KOPT-K1 (cell line): Measurements from ENCODE around the gene RNU1-4.
"Not testable (repeated sequence)": the region's sequence is repeated elsewhere in the genome, so short reads cannot be mapped to it uniquely, and the experiment has no call there.

Experiments used
- H3K27ac ChIP-seq: fragments of 200-600 bp; sonication (generic); 2 replicates; pipeline ENCODE4 v1.5.1; 2016; ENCODE audit warnings: antibody characterized with exemption, mild to moderate bottlenecking, low read depth, low read length; ENCODE audit not compliant: poor library complexity, severe bottlenecking
- H3K36me3 ChIP-seq: fragments of 200-600 bp; sonication (generic); 2 replicates; pipeline ENCODE4 v1.5.1; 2017; ENCODE audit warnings: antibody characterized with exemption, mild to moderate bottlenecking, low read length, moderate library complexity; ENCODE audit not compliant: insufficient read depth
- H3K9me3 ChIP-seq: fragments of 200-600 bp; sonication (generic); 2 replicates; pipeline ENCODE4 v1.5.1; 2017; ENCODE audit warnings: antibody characterized with exemption, low read length, mild to moderate bottlenecking; ENCODE audit not compliant: insufficient read depth, poor library complexity, severe bottlenecking

The RNU1-4 gene

GRCh38 chr1:16770139-16770759, 29.9 kb downstream of the RNU1-4 start:
- H3K9me3 ChIP-seq, H3K27ac ChIP-seq, H3K36me3 ChIP-seq: not testable (repeated sequence)

- not testable (repeated sequence) for H3K9me3 ChIP-seq, H3K36me3 ChIP-seq, H3K27ac ChIP-seq
These were observed 30.7 kb downstream of the RNU1-4 start for GRCh38 chr1:16770896-16771446.

GRCh38 chr1:16772275-16773204, 32.2 kb downstream of the RNU1-4 start:
- H3K36me3 ChIP-seq, H3K27ac ChIP-seq, H3K9me3 ChIP-seq: not testable (repeated sequence)

DNA sequence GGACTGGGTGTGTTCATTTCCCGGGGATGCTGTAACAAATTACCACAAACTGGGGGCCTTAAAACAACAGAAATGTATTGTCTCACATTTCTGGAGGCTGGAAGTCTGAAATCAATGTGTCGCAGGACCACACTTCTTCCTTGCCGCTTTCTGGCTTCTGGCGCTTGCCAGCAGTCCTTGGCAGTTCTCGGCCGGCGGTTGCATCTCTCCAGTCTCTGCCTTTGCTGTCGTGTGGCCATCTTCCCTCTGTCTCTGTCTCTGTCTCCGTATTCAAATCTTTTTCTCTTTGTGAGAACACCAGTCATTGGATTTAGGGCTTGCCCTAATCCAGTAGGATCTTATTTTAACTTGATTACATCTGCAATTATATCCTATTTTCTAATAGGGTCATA, 32.9 kb downstream of the RNU1-4 start:
- H3K36me3 ChIP-seq, H3K9me3 ChIP-seq, H3K27ac ChIP-seq: not testable (repeated sequence)

DNA sequence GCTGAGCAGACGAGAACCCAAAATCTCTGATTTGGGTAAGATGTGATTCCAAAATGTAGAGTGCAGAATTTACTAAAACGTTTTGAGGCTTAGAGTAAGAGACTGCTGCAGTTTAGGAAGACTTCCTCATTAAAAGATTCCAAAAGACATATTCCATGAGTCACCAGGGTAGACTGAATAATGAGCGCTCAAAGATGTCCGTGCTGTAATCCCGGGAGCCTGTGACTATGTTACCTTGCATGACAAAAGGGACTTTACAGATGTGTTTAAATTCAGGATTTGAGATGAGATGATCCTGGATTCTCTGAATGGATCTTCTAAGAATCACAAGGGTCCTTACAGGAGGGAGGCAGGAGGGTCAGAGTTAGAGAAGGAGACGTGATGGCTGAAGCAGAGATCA, 33.4 kb downstream of the RNU1-4 start:
- H3K27ac ChIP-seq, H3K9me3 ChIP-seq, H3K36me3 ChIP-seq: not testable (repeated sequence)

- H3K9me3 ChIP-seq, H3K36me3 ChIP-seq, H3K27ac ChIP-seq: not testable (repeated sequence)
These were observed 34.5 kb downstream of the RNU1-4 start for GRCh38 chr1:16774773-16775172.

GRCh38 chr1:16775290-16775689, 35.0 kb downstream of the RNU1-4 start:
- not testable (repeated sequence) for H3K9me3 ChIP-seq, H3K27ac ChIP-seq, H3K36me3 ChIP-seq

GRCh38 chr1:16776248-16776647, 35.9 kb downstream of the RNU1-4 start:
- H3K36me3 ChIP-seq, H3K27ac ChIP-seq, H3K9me3 ChIP-seq: not testable (repeated sequence)

- not testable (repeated sequence) for H3K27ac ChIP-seq, H3K9me3 ChIP-seq, H3K36me3 ChIP-seq
These were observed 36.5 kb downstream of the RNU1-4 start for GRCh38 chr1:16776835-16777234.

DNA sequence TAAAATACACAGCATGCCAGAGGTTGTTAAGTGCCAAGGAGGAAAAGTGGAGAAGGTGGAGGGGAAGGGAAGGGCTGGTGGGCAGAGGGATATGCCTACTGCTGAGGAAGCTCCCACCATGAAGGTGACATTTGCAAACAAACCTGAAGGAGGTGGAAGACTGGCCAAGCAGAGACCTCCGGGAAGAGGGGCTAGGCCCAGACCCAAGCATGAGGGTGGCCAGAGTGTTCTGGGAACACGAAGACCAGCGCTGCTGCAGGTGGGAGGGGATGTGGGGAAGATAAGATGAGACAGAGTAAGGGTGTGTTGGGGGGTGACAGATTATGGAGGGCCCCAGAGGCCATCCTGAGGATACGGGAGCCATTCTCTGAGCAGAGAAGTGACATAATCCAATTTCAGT, 37.5 kb downstream of the RNU1-4 start:
- not testable (repeated sequence) for H3K9me3 ChIP-seq, H3K36me3 ChIP-seq, H3K27ac ChIP-seq

DNA sequence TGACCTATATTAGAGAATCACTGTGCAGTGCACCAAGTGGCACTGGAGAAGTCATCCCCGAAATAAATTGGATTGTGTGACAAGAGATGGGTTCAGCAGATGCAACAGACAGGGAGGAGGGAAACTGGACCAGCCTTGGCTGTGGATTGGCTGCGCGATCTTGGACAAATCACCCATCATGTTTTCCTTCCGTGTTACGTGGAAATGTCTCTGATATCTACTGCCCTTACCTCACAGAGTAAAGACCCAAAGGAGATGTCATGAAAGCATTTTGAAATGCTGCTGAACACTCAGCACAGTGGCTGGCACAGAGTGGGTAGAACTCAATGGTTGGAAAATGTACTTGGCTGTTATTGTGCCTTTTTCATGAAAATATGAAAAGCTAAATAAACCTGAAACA, 39.2 kb downstream of the RNU1-4 start:
- not testable (repeated sequence) for H3K36me3 ChIP-seq, H3K9me3 ChIP-seq, H3K27ac ChIP-seq

DNA sequence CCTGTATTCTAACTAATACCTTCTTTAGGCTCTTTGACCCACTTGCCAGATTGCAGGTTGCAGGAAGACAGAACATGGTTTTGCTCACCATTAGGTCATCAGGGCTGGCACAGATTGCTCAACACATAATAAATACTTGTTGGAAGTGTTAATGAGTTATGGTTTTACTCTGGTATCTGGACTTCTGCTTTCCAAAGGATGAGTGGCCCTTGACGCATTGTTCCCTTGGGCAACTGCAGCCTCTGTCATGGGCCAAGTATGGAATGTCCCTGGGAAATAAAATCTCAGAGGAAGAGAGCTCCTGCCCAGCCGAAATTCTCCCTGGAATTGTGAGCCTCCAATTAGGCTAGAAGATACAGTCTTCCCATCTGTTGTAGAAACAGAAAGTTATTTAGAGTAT, 40.7 kb downstream of the RNU1-4 start:
- H3K9me3 ChIP-seq, H3K36me3 ChIP-seq, H3K27ac ChIP-seq: not testable (repeated sequence)

DNA sequence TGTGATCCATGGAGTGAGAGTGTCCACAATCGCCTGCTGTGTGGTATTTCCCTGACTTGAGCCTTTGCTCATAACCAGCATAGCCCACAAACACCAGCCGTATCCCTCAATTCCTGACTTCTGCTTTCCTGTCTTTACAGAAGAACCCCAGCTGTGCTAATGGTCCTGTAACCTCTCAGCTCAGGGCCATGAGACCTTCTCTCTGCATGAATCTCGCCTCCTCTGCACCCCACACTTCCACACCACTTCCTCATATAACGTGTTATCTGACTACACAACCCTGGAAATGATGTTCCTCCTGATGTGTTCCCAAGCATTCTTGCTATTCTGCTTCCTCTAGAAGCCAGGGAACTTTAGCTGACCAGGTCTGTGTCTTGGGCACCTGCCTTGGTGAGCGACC, 41.3 kb downstream of the RNU1-4 start:
- not testable (repeated sequence) for H3K36me3 ChIP-seq, H3K27ac ChIP-seq, H3K9me3 ChIP-seq

GRCh38 chr1:16784955-16785354, 44.6 kb downstream of the RNU1-4 start:
- H3K27ac ChIP-seq, H3K36me3 ChIP-seq, H3K9me3 ChIP-seq: not testable (repeated sequence)

DNA sequence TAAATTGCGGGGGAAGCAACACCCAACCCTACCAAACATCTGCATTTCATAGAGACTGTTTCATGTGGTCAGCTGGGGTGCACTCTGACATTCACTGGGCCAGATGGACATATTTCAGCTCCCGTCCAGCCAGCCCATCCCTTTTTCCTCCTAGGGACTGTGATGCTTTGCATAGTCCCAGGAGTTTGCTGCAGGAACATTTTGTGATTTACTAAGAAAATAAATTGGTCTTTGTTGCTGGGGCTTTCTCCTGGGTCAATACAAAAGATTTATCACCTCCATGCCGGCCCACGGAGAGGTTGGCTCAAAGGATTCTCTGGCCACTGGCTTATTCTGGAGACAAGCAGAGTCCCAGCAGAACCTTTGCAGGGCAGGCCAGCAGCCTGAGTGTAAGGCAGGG, 46.0 kb downstream of the RNU1-4 start:
- H3K9me3 ChIP-seq, H3K36me3 ChIP-seq, H3K27ac ChIP-seq: not testable (repeated sequence)

DNA sequence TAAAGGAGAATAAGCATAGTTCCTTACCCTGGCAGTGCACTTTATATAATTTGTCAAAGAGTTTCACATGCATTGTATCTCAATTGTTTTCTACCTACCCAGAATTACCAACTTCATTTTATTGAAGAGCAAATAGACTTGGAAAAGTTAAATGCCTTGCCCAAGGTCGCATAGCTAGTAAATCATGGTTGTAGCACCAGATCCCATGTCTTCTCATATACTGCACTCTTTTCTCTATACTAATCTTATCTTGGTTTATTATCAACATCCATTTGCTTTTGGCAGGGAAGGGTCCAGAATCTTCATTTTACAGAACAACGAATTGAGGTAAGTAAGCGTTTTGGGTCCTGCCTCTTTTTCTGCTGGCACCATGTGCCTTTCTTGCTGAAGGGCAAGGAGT, 46.9 kb downstream of the RNU1-4 start:
- not testable (repeated sequence) for H3K9me3 ChIP-seq, H3K27ac ChIP-seq, H3K36me3 ChIP-seq
